Liver (tissue), 9 donors: ENCODE measurements around the gene ARID4A. TPM values are rescaled to one million over a fixed set of nuclear protein-coding genes. Genes with fewer than 3 reads are reported as not detected.

Source experiments
- DNase-seq: peaks from one replicate; pipeline ENCODE4 v3.0.0-alpha.2; 2017; ENCODE audit warnings: low spot score
- H3K27ac ChIP-seq, 2 donors: one replicate each; pipeline ENCODE4 v1.7.0; 2013; ENCODE audit warnings: inconsistent platforms in 2 of 2, low read length in 2 of 2, control low read depth in 1 of 2, low read depth in 1 of 2, mild to moderate bottlenecking in 1 of 2
- H3K27me3 ChIP-seq, 4 donors: one replicate each; pipeline versions ENCODE4 v1.6.1 to v1.7.0; 2013; ENCODE audit warnings: low read length in 3 of 4, inconsistent platforms in 1 of 4, mild to moderate bottlenecking in 1 of 4, moderate library complexity in 1 of 4; ENCODE audit not compliant: control insufficient read depth in 4 of 4, insufficient read depth in 4 of 4
- H3K36me3 ChIP-seq, 4 donors: one replicate each; pipeline versions ENCODE4 v1.6.1 to v1.7.0; 2013; ENCODE audit warnings: low read length in 3 of 4, mild to moderate bottlenecking in 3 of 4, low read depth in 1 of 4, moderate library complexity in 1 of 4; ENCODE audit not compliant: control insufficient read depth in 4 of 4, insufficient read depth in 3 of 4
- H3K4me1 ChIP-seq, 4 donors: one replicate each; pipeline versions ENCODE4 v1.6.1 to v1.7.0; 2013; ENCODE audit warnings: low read length in 3 of 4, mild to moderate bottlenecking in 3 of 4, moderate library complexity in 1 of 4; ENCODE audit not compliant: control insufficient read depth in 4 of 4, insufficient read depth in 4 of 4
- H3K4me3 ChIP-seq, 3 donors: one replicate each; pipeline versions ENCODE4 v1.6.1 to v1.7.0; 2013; ENCODE audit warnings: low read length in 3 of 3, control low read depth in 1 of 3, low read depth in 1 of 3, mild to moderate bottlenecking in 1 of 3
- H3K9ac ChIP-seq, 2 donors: one replicate each; pipeline ENCODE4 v1.7.0; 2013; ENCODE audit warnings: low read length in 2 of 2, mild to moderate bottlenecking in 2 of 2, moderate library complexity in 2 of 2, control low read depth in 1 of 2, low read depth in 1 of 2
- H3K9me3 ChIP-seq, 4 donors: one replicate each; pipeline versions ENCODE4 v1.6.1 to v1.7.0; 2013; ENCODE audit warnings: low read length in 3 of 4; ENCODE audit not compliant: control insufficient read depth in 4 of 4
- CTCF ChIP-seq: fragments of 150-350 bp; IDR thresholded peaks from 2 replicates; pipeline ENCODE4 v1.5.1; 2017; ENCODE audit warnings: improper control_type of control experiment, low read depth, low read length; ENCODE audit not compliant: missing input control
- EGR1 ChIP-seq, 2 donors: IDR thresholded peaks; 2 replicates each; pipeline ENCODE4 v1.6.1; 2016 to 2018; ENCODE audit warnings: antibody characterized with exemption in 2 of 2, low read depth in 2 of 2
- FOXA1 ChIP-seq: IDR thresholded peaks from 2 replicates; pipeline ENCODE4 v1.6.1; 2016; ENCODE audit warnings: antibody characterized with exemption
- FOXA2 ChIP-seq: IDR thresholded peaks from 2 replicates; pipeline ENCODE4 v1.6.1; 2016; ENCODE audit warnings: antibody characterized with exemption
- GABPA ChIP-seq, 2 donors: IDR thresholded peaks in 1 of 2; conservative IDR thresholded peaks in 1 of 2; 2 replicates each; pipeline ENCODE4 v1.6.1; 2016; ENCODE audit warnings: antibody characterized with exemption in 2 of 2, mild to moderate bottlenecking in 1 of 2, moderate library complexity in 1 of 2
- HNF4A ChIP-seq, 2 donors: conservative IDR thresholded peaks; 2 replicates each; pipeline ENCODE4 v1.6.1; 2016; ENCODE audit warnings: antibody characterized with exemption in 2 of 2, mild to moderate bottlenecking in 2 of 2
- HNF4G ChIP-seq: IDR thresholded peaks from 2 replicates; pipeline ENCODE4 v1.6.1; 2016; ENCODE audit warnings: antibody characterized with exemption
- JUND ChIP-seq, 2 donors: IDR thresholded peaks; 2 replicates each; pipeline ENCODE4 v1.6.1; 2016; ENCODE audit warnings: antibody characterized with exemption in 2 of 2
- NR2F2 ChIP-seq: IDR thresholded peaks from 2 replicates; pipeline ENCODE4 v1.6.1; 2016; ENCODE audit warnings: antibody characterized with exemption
- RAD21 ChIP-seq, 2 donors: IDR thresholded peaks; 2 replicates each; pipeline ENCODE4 v1.6.1; 2016; ENCODE audit warnings: antibody characterized with exemption in 2 of 2, mild to moderate bottlenecking in 2 of 2
- REST ChIP-seq: IDR thresholded peaks from 2 replicates; pipeline ENCODE4 v1.6.1; 2016; ENCODE audit warnings: antibody characterized with exemption, mild to moderate bottlenecking
- RXRA ChIP-seq, 2 donors: IDR thresholded peaks; 2 replicates each; pipeline ENCODE4 v1.6.1; 2017 to 2018; ENCODE audit warnings: antibody characterized with exemption in 2 of 2, mild to moderate bottlenecking in 1 of 2
- SP1 ChIP-seq: IDR thresholded peaks from 2 replicates; pipeline ENCODE4 v1.6.1; 2018; ENCODE audit warnings: antibody characterized with exemption, mild to moderate bottlenecking
- TAF1 ChIP-seq: conservative IDR thresholded peaks from 2 replicates; pipeline ENCODE4 v1.6.1; 2016; ENCODE audit warnings: antibody characterized with exemption, mild to moderate bottlenecking
- YY1 ChIP-seq: IDR thresholded peaks from 2 replicates; pipeline ENCODE4 v1.6.1; 2016; ENCODE audit warnings: antibody characterized with exemption, mild to moderate bottlenecking
- polyA plus RNA-seq, 2 donors: library from polyadenylated mRNA; stranded (reverse) in 1 of 2; unstranded in 1 of 2; fragments of 200-250 nt in 1 of 2; fragments of >200 nt in 1 of 2; fragmentation: Nextera tagmentation in 1 of 2; extraction: Ambion mirVana in 1 of 2; gene quantifications; one replicate each; pipeline versions ENCODE4 v1.2.1 to v1.2.3, GENCODE V29; 2013 to 2015
- total RNA-seq, 2 donors: library from RNA; depleted of rRNA; stranded (reverse); fragments of >200 nt; gene quantifications; one replicate each; pipeline ENCODE4 v1.2.3, GENCODE V29; 2014
- TF ChIP-seq, protein P1 (sequence below): IDR thresholded peaks from 2 replicates; pipeline ENCODE4 v1.6.1; 2016; ENCODE audit warnings: antibody characterized with exemption
- TF ChIP-seq, protein P2 (sequence below): IDR thresholded peaks from 2 replicates; pipeline ENCODE4 v1.6.1; 2016; ENCODE audit warnings: antibody characterized with exemption
- TF ChIP-seq, protein P3 (sequence below): IDR thresholded peaks from 2 replicates; pipeline ENCODE4 v1.6.1; 2016; ENCODE audit warnings: antibody characterized with exemption
- donor health status: healthy.
- donor health status: healthy.
- donor health status: healthy.
- donor health status: healthy.
- donor health status: healthy.

The ARID4A gene
- total and polyA plus RNA-seq, 4 donors = 3.8 to 26.9 (median 12.0) TPM

DNA sequence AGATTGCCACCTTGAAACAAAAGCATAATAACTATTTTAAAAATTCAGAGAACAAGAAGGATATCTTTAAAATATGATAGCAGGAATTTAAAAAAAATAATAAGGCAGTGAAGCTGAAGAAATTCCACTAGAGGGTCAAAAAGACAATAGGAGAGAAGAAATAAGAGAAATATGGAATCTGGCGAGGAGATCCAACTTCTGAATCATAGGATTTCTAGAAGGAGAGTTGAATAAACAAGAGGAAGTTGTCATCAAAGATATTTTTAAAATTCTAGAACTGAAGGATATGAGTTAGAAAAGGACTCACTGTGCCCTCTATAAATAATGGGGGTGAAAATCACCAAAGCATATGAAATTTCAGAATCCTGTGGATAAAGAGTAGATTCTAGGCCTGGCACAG, 70.6 kb downstream of the ARID4A start (continued):
- TF ChIP-seq GABPA (IDR thresholded peaks at IDR 0.05 in 1 of 2, conservative IDR thresholded peaks at IDR 0.05 in 1 of 2) (no peak), FOXA1 (no peak), NR2F2 (no peak), RXRA (IDR thresholded peaks at IDR 0.05) (no peak), REST (no peak), EGR1 (IDR thresholded peaks at IDR 0.05; ENCODE audit: low read depth in 2 of 2) (no peak), SP1 (no peak)

DNA sequence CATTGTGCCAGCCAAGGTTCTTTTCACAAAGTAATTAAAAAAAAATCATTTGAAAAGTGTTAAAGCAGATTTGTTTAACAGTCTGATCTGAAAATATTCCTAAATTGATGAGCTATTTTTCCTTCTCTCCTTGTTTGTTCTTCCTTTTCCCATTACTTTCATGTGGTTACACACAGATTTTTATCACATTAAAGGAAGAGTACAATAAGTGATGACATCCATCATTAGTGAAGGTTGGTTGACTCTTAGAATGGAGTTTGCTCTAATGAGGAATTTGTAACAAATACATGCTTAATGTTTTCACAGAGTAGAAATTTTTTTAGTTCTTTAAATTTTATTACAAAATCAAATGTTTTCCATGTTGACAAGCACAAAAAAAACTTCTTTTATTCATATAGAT, 78.4 kb downstream of the ARID4A start:
- no peak overlapping the region for H3K9ac ChIP-seq
- H3K27me3 ChIP-seq = no peaks in the 10 kb centered on the region
- H3K4me3 ChIP-seq = no peak overlapping the region
- no peak overlapping the region for H3K27ac ChIP-seq
- no peaks in the 10 kb centered on the region for H3K9me3 ChIP-seq
- TF ChIP-seq, protein P1, sequence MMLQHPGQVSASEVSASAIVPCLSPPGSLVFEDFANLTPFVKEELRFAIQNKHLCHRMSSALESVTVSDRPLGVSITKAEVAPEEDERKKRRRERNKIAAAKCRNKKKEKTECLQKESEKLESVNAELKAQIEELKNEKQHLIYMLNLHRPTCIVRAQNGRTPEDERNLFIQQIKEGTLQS = no peak
- TF ChIP-seq NR2F2 = no peak
- no peak for TF ChIP-seq RAD21 (IDR thresholded peaks at IDR 0.05)
- TF ChIP-seq SP1 = no peak
- no peak for TF ChIP-seq TAF1
- no peak for TF ChIP-seq FOXA2
- TF ChIP-seq JUND (IDR thresholded peaks at IDR 0.05) = no peak
- TF ChIP-seq, protein P2, sequence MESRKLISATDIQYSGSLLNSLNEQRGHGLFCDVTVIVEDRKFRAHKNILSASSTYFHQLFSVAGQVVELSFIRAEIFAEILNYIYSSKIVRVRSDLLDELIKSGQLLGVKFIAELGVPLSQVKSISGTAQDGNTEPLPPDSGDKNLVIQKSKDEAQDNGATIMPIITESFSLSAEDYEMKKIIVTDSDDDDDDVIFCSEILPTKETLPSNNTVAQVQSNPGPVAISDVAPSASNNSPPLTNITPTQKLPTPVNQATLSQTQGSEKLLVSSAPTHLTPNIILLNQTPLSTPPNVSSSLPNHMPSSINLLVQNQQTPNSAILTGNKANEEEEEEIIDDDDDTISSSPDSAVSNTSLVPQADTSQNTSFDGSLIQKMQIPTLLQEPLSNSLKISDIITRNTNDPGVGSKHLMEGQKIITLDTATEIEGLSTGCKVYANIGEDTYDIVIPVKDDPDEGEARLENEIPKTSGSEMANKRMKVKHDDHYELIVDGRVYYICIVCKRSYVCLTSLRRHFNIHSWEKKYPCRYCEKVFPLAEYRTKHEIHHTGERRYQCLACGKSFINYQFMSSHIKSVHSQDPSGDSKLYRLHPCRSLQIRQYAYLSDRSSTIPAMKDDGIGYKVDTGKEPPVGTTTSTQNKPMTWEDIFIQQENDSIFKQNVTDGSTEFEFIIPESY = no peak
- TF ChIP-seq RXRA (IDR thresholded peaks at IDR 0.05) = no peak
- TF ChIP-seq CTCF = no peak
- TF ChIP-seq EGR1 (IDR thresholded peaks at IDR 0.05; ENCODE audit: low read depth in 2 of 2) = no peak
- no peak for TF ChIP-seq HNF4G
- TF ChIP-seq FOXA1 = no peak
- no peak for TF ChIP-seq GABPA (IDR thresholded peaks at IDR 0.05 in 1 of 2, conservative IDR thresholded peaks at IDR 0.05 in 1 of 2)
- TF ChIP-seq HNF4A (conservative IDR thresholded peaks at IDR 0.05) = no peak
- TF ChIP-seq, protein P3, sequence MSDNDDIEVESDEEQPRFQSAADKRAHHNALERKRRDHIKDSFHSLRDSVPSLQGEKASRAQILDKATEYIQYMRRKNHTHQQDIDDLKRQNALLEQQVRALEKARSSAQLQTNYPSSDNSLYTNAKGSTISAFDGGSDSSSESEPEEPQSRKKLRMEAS = no peak
- no peak for TF ChIP-seq YY1
- TF ChIP-seq REST = no peak
- H3K36me3 ChIP-seq = peaks cover 1 to 41% (median 22%) of the 10 kb centered on the region in 4 donors
- H3K4me1 ChIP-seq = no peaks in the 10 kb centered on the region
- DNase-seq = no peak
